ENCODE results near the gene POLH. TPM values are rescaled to one million over a fixed set of nuclear protein-coding genes. Genes with fewer than 3 reads are reported as not detected.
"Not testable (repeated sequence)": the region's sequence is repeated elsewhere in the genome, so short reads cannot be mapped to it uniquely, and the experiment has no call there.

The POLH gene
- 10 to 100 TPM; 65.4 to 91.4 TPM for total RNA-seq

DNA sequence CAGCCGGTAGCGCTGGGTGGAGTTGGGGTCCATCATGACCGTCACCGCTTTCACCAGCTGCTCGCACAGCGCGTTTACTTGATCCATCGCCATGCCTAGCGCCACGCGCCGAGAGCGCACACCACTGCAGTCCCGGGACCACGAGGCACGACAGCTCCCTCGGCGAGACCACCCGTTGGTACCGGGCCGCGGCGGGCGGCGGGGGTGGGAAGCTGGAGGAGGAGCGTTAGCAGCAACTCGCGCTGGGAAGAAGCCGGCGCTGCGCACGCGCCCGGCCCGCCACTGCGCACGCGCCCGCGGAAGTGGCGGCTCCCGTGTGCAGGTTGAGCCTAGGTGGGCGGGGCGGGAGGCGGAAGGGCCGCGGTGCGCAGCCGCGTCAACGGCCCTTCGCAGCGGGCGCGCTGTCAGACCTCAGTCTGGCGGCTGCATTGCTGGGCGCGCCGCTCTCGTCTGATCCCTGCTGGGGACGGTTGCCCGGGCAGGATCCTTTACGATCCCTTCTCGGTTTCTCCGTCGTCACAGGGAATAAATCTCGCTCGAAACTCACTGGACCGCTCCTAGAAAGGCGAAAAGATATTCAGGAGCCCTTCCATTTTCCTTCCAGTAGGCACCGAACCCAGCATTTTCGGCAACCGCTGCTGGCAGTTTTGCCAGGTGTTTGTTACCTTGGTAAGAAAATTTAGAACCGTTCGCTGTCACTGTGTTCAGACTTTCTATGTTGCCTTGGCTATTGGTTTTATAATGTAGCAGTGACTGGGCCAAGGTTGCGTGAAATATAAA is at the start of gene POLH, which contains the start of gene XPO5:
Gene POLH (plus strand): TSS at position 414 of the 780 bp plus-strand sequence. CDS start 6,135 bp downstream, outside the sequence.
Gene XPO5 (minus strand): TSS at position 267 of the 780 bp plus-strand sequence. CDS start 174 bp downstream, at position 93.
- H3K4me1 Mint-ChIP-seq: peaks cover 55% of the 10 kb centered on the region
- peak within 1 kb of the TSS; percentile 100 for H3K4me3 Mint-ChIP-seq
- ATAC-seq (peak; percentile 92), DNase-seq (peak; percentile 94)
- H3K27me3 Mint-ChIP-seq: no peaks in the 10 kb centered on the region
- peak within 1 kb of the TSS; percentile 92 for H3K27ac Mint-ChIP-seq
- H3K36me3 Mint-ChIP-seq: peaks cover 39% of the 10 kb centered on the region
- H3K9me3 Mint-ChIP-seq (ENCODE audit: low read depth): no peaks in the 10 kb centered on the region
- CTCF ChIA-PET: interaction anchor here (1.0 to 2.1 kb wide), 4 partner anchors 31 to 59 kb away, joined by 3 to 6 read pairs (median 4); partner anchors contain the start of genes POLR1C and YIPF3

DNA sequence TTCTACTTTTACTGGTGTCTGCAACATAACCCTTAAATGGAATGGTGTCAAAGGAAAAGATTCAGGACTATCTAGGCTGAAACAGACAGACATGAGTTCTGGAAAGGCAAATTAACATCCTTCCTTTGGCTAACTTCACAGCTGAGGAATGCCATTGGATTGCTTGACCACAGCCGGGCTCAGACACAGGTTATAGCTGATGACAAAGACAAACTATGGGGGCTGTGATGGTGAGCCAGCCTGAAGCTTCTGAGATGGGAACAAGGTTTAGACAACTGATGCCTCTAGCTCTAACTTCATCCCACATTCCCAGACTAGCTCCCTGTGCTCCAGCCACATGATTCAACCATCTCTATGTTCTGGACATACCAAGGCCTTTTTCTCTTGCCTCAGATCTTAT is 43.8 kb upstream of the POLH start:
- CTCF ChIA-PET: interaction anchor here (1.1 to 1.8 kb wide), 4 partner anchors 11 to 76 kb away, joined by 3 to 6 read pairs (median 4); no protein-coding TSS in a partner anchor

DNA sequence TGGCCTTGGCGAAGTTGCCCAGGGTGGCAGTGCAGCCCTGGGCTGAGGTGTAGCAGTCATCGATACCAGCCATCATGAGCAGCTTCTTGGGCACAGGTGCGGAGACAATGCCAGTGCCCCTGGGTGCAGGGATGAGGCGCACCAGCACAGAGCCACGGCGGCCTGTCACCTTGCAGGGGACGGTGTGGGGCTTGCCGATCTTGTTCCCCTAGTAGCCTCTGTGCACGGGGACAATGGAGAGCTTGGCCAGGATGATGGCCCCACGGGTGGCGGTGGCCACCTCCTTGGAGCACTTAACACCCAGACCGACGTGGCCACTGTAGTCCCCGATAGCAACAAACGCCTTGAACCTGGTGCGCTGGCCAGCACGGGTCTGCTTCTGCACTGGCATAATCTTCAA is 37.0 kb upstream of the POLH start:
- H3K9me3 Mint-ChIP-seq (ENCODE audit: low read depth); H3K4me3 Mint-ChIP-seq; H3K27me3 Mint-ChIP-seq; DNase-seq; H3K4me1 Mint-ChIP-seq; H3K27ac Mint-ChIP-seq; ATAC-seq: not testable (repeated sequence)
- peaks cover 47% of the 10 kb centered on the region for H3K36me3 Mint-ChIP-seq
- CTCF ChIA-PET: interaction anchor here (1.1 kb wide), 1 partner anchor 31 kb away, joined by 3 read pairs; no protein-coding TSS in a partner anchor

More for the DNA sequence above, 43.8 kb upstream of the POLH start:
- Mint-ChIP-seq H3K27ac (peak overlapping the region; percentile 47), H3K36me3 (peaks cover 40% of the 10 kb centered on the region), H3K4me1 (no peaks in the 10 kb centered on the region), H3K27me3 (no peaks in the 10 kb centered on the region), H3K4me3 (no peak overlapping the region), H3K9me3 (ENCODE audit: low read depth) (no peaks in the 10 kb centered on the region)
- DNase-seq (no peak), ATAC-seq (no peak)

DNA sequence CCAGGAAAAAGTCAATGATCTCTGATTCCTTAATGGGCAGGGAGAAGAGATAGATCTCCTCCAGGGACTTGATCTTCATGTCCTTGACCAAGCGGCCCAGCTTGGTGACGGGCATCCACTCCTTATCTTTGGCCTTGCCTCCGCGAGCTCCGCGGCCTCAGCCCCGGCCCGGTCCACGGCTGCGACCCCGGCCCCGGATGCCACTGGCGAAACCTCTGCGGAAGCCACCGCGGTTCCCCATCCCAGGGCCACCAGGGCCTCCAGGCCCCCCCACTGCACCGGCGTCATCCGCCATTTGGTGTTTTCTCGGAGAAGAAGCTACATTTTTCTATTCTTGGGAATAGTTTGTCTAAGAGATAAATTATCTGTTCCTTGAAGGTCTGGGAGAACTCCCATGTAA is 36.6 kb upstream of the POLH start:
- peaks cover 50% of the 10 kb centered on the region for H3K36me3 Mint-ChIP-seq
- DNase-seq; ATAC-seq; H3K4me3 Mint-ChIP-seq; H3K27ac Mint-ChIP-seq; H3K27me3 Mint-ChIP-seq; H3K4me1 Mint-ChIP-seq; H3K9me3 Mint-ChIP-seq (ENCODE audit: low read depth): not testable (repeated sequence)
- CTCF ChIA-PET: interaction anchor here (1.1 kb wide), 1 partner anchor 31 kb away, joined by 3 read pairs; no protein-coding TSS in a partner anchor

DNA sequence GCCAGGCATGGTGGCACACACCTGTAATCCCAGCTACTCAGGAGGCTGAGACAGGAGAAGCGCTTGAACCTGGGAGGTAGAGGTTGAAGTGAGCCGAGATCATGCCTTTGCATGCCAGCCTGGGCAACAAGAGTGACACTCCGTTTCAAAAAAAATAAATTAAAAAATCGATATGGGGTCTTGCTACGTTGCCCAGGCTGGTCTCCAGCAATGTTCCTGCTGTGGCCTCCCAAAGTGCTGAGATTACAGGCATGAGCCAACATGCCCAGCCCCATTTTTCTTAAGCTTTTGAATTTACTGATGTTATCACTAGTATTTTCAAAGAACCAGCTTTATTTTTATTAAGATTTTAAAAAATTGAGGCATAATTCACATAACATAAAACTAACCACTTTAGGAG is 35.5 kb upstream of the POLH start:
- H3K9me3 Mint-ChIP-seq (ENCODE audit: low read depth): no peaks in the 10 kb centered on the region
- H3K4me3 Mint-ChIP-seq: no peak overlapping the region
- no peak overlapping the region for H3K27ac Mint-ChIP-seq
- H3K27me3 Mint-ChIP-seq: no peaks in the 10 kb centered on the region
- CTCF ChIA-PET: no interaction called here
- H3K4me1 Mint-ChIP-seq: peaks cover 7% of the 10 kb centered on the region
- peaks cover 58% of the 10 kb centered on the region for H3K36me3 Mint-ChIP-seq
- ATAC-seq (no peak), DNase-seq (no peak)

DNA sequence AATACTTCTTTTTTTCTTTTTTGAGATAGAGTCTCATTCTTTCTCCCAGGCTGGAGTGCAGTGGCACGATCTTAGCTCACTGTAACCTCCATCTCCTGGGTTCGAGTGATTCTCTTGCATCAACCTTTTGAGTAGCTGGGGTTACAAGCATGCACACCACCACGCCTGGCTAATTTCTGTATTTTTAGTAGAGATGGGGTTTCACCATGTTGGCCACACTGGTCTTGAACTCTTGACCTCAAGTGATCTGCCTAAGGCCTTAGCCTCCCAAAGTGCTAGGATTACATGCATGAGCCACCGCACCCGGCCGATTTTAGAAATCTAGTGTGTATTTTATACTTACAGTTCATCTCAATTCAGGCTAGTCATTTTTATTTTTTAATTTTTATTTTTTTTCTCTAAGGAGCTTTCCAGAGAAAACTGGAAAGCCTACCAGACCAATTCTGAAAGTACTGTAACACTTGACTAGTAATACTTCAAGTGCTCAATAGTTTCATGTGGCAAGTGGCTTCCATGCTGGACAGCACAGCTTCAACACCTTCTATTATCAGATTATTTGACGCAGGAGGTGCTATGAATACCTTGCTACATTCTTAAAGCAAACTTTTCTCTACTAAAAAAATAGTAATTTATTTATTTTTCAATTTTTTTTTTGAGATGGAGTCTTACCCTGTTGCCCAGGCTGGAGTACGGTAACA is 34.1 kb upstream of the POLH start:
- Mint-ChIP-seq H3K9me3 (ENCODE audit: low read depth) (no peaks in the 10 kb centered on the region), H3K4me3 (no peak overlapping the region), H3K27me3 (no peaks in the 10 kb centered on the region), H3K36me3 (peaks cover 65% of the 10 kb centered on the region), H3K27ac (peak overlapping the region; percentile 14), H3K4me1 (peaks cover 7% of the 10 kb centered on the region)
- DNase-seq (no peak), ATAC-seq (no peak)
- CTCF ChIA-PET: no interaction called here

DNA sequence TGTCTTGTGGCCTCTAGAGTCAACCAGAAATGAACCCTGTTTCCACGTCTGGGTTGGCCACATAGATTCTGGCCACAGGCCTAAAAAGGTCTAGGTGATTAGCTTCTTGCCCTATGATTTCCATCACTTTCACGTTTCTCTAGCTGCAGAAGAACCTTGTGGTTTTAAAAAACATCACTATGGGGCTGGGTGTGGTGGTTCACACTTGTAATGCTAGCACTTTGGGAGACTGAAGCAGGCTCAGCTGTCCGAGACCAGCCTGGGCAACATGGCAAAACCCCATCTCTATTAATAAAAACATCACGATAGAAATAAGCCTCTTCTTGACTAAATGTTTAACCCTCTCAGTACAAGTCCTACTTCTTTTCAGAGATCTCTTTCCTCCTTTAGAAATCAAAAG is 31.5 kb upstream of the POLH start:
- DNase-seq (no peak), ATAC-seq (no peak)
- no peak overlapping the region for H3K4me3 Mint-ChIP-seq
- peaks cover 61% of the 10 kb centered on the region for H3K36me3 Mint-ChIP-seq
- CTCF ChIA-PET: interaction anchor here (1.6 kb wide), 1 partner anchor 31 kb away, joined by 5 read pairs; the partner anchor contains the start of genes POLH and XPO5
- no peaks in the 10 kb centered on the region for H3K9me3 Mint-ChIP-seq (ENCODE audit: low read depth)
- H3K27me3 Mint-ChIP-seq: no peaks in the 10 kb centered on the region
- H3K4me1 Mint-ChIP-seq: peaks cover 7% of the 10 kb centered on the region
- H3K27ac Mint-ChIP-seq: no peak overlapping the region

DNA sequence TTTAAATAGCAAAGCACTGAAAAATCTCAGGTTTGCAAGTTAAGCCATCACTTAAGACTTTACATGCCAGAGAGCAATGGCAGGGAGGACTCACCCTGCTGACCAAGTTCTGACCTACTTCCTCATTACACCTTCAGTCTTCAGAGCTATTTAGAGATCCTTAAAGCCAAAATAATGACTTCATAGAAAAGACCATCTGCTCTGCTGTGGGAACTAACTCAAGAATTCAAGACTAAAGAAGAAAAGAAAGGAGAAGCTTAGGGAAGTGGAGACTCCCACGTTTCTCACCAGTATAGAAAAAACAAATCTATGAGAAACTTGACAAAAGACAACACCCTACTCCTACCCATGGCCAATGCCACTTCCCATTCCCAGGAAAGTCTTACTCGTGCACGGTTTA is 28.8 kb upstream of the POLH start:
- Mint-ChIP-seq H3K4me1 (peaks cover 7% of the 10 kb centered on the region), H3K27ac (no peak overlapping the region), H3K36me3 (peaks cover 62% of the 10 kb centered on the region), H3K9me3 (ENCODE audit: low read depth) (no peaks in the 10 kb centered on the region), H3K27me3 (no peaks in the 10 kb centered on the region), H3K4me3 (no peak overlapping the region)
- DNase-seq: no peak
- CTCF ChIA-PET: interaction anchor here (0.9 kb wide), 1 partner anchor 15 kb away, joined by 3 read pairs; no protein-coding TSS in a partner anchor
- ATAC-seq: no peak

DNA sequence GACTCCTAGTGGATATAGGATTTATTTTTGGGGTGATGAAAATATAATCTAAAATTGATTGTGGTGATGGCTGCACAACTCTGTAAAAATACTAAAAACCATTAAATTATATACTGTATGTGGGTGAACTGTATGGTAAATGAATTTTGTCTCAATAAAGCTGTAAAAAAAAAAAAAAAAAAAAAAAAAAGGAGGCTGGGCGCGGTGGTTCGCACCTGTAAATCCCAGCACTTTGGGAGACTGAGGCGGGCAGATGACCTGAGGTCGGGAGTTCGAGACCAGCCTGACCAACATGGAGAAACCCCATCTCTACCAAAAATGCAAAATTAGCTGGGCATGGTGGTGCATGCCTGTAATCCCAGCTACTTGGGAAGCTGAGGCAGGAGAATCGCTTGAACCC is 18.4 kb upstream of the POLH start:
- not testable (repeated sequence) for H3K9me3 Mint-ChIP-seq (ENCODE audit: low read depth); H3K27me3 Mint-ChIP-seq; H3K27ac Mint-ChIP-seq; ATAC-seq; DNase-seq; H3K4me3 Mint-ChIP-seq; H3K4me1 Mint-ChIP-seq
- peaks cover 69% of the 10 kb centered on the region for H3K36me3 Mint-ChIP-seq
- CTCF ChIA-PET: interaction anchor here (0.6 kb wide), 1 partner anchor 629 kb away, joined by 3 read pairs; the partner anchor contains the start of gene CNPY3

DNA sequence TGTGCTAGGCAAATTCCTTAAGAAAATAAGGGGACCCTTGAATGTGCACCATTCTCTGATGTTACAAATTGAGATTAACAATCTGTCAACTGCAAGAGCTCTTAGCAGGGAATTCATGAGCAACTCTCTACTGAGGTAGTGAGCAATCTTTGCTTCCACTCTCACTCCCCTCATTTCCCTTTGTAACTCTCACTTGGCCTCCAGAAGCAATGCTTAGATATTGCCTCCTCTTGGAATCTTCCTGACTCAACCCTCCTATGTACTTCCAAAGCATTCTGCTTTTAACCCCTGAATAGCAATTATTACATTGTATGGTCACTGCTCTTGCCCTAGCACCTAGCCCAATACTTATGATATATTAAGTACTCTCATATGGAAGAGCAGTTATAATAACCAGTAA is 16.7 kb upstream of the POLH start:
- H3K4me3 Mint-ChIP-seq: no peak overlapping the region
- H3K27ac Mint-ChIP-seq: no peak overlapping the region
- H3K4me1 Mint-ChIP-seq: no peaks in the 10 kb centered on the region
- no peaks in the 10 kb centered on the region for H3K27me3 Mint-ChIP-seq
- CTCF ChIA-PET: no interaction called here
- no peaks in the 10 kb centered on the region for H3K9me3 Mint-ChIP-seq (ENCODE audit: low read depth)
- H3K36me3 Mint-ChIP-seq: peaks cover 59% of the 10 kb centered on the region
- DNase-seq: no peak
- no peak for ATAC-seq

DNA sequence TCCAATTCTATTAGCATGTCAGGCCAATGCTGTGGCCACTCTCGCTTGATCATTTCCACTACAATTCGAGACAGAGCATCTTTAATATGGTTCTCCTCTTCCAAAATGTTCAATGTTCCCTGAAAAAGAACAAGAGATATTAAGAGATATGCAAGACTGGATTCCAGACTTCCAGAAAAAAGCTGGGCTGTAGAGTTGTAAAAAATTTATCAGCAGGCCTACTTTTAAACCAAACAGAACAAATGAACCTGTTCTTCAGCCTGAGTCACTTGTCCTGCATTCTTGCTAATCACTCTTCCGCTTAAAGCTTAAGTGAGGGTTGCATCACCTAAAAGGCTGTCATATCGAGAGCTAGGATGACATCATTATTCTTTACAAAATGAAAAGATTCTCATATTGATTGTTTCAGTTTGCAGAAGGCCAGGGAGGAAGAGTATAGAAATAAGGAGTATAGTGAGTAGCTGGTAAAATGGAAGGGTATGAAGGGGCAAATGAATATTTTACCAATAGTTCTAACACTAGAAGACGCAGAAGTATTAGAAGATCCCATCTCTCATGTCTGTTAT is 5.0 kb upstream of the POLH start:
- peak; percentile 54 for ATAC-seq
- DNase-seq: no peak
- peaks cover 38% of the 10 kb centered on the region for H3K4me1 Mint-ChIP-seq
- H3K36me3 Mint-ChIP-seq: peaks cover 48% of the 10 kb centered on the region
- CTCF ChIA-PET: interaction anchor here (1.2 to 2.2 kb wide), 6 partner anchors 11 to 342 kb away, joined by 3 to 5 read pairs (median 4); partner anchors contain the start of genes DNPH1 and GTPBP2
- H3K27me3 Mint-ChIP-seq: no peaks in the 10 kb centered on the region
- peak overlapping the region; percentile 92 for H3K27ac Mint-ChIP-seq
- H3K4me3 Mint-ChIP-seq: peak overlapping the region; percentile 22
- no peaks in the 10 kb centered on the region for H3K9me3 Mint-ChIP-seq (ENCODE audit: low read depth)

DNA sequence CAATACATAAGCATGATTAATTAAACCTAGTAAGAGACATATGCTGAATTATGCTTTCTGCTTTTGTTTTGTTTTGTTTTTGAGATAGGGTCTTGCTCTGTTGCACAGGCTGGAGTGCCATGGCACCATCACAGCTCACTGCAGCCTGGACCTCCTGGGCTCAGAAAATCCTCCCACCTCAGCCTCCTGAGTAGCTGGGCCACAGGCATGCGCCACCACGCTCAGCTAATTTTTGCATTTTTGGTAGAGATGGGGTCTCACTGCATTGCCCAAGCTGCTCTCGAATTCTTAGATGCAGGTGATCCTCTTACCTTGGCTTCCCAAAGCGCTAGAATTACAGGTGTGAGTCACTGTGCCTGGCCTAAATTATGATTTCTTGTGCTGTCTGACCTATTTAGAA is 4.0 kb upstream of the POLH start:
- Mint-ChIP-seq H3K27ac (peak overlapping the region; percentile 92), H3K9me3 (ENCODE audit: low read depth) (no peaks in the 10 kb centered on the region), H3K4me3 (no peak overlapping the region), H3K4me1 (peaks cover 38% of the 10 kb centered on the region), H3K27me3 (no peaks in the 10 kb centered on the region), H3K36me3 (peaks cover 42% of the 10 kb centered on the region)
- CTCF ChIA-PET: interaction anchor here (1.2 to 2.2 kb wide), 2 partner anchors 36 to 57 kb away, joined by 3 to 5 read pairs; partner anchors contain the start of gene GTPBP2
- DNase-seq: no peak
- no peak for ATAC-seq

All from activated CD8-positive, alpha-beta memory T cell treated with anti-CD3 and anti-CD28 coated beads, Interleukin-2, amount 10 ng/mL, durations not matched to agents 7 days and 5 days (primary cell).